Stimulated activated CD8-positive, alpha-beta memory T cell treated with anti-CD3 and anti-CD28 coated beads, Interleukin-7, amount 100 ng/mL, for 48 hours (primary cell): ENCODE results near the gene DUSP16.
A peak's percentile ranks its signal among the peaks of the same experiment; 100 is the strongest.

ENCODE experiments used
- DNase-seq, 2 donors: peaks; one replicate each; pipeline ENCODE4 v3.0.0-alpha.2; 2020; ENCODE audit warnings: low read depth in 1 of 2; ENCODE audit errors: extremely low read depth in 1 of 2

Gene DUSP16

DNA sequence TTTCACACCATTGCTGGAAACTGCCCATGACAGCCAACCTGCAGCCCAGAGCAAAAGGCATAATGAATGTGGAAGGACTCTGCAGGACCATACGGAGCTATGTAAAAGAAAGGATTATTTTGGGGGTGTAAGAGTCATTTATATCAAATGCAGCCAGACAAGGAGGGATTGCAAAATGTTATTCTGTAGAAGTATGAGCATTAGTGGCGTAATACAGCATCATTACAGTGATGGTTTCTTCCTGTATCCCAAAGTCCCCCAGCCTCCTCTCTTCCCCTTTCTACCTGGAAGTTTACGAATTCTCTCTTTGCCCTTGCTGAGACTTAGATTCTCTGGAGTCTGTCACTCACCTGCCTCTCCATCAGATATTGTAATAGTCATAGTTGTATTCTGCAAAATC is 115.9 kb downstream of the DUSP16 start:
- no peak for DNase-seq

DNA sequence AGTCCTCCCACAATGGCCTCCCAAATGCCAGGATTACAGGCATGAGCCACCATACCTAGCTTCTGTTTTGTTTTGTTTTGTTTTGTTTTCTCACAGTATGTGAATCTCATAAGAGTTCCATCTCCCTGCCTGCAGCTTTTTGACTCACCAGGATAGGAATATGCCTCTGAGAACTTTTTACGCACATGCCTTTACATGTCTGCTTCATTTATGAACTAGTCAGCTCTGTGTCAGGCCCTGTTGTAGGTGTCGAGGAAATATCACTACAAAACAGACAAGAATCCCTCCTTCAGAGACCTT is 116.8 kb downstream of the DUSP16 start:
- no peak for DNase-seq

DNA sequence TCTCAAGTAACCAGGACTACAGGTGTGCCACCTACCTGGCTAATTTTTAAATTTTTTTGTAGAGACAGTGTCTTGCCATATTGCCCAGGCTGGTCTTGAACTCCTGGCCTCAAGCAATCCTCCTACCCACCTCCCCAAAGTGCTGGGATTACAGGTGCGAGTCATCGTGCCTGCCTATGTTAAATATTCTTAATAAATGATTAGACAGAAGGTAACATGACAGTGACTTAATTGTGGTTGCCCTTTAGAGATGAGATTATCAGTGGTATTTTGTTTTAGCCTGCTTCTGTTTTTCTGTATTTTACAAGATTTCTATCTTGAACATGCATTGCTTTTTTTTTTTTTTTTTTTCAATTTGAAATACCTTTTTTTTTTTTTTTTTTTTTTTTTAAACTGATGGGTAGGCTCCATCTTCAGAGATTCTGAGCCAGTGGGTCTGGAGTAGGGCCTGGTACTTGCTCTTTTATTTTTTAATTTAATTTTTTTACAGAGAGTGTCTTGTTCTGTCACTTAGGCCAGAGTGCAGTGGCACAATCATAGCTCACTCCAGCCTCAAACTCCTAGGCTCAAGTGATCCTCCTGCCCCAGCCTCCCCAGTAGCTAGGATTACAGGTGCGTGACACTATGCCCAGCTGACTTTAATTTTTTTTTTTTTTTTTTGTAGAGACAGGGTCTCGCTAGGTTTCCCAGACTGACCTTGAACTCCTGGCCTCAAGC is 117.3 kb downstream of the DUSP16 start:
- DNase-seq = no peak

DNA sequence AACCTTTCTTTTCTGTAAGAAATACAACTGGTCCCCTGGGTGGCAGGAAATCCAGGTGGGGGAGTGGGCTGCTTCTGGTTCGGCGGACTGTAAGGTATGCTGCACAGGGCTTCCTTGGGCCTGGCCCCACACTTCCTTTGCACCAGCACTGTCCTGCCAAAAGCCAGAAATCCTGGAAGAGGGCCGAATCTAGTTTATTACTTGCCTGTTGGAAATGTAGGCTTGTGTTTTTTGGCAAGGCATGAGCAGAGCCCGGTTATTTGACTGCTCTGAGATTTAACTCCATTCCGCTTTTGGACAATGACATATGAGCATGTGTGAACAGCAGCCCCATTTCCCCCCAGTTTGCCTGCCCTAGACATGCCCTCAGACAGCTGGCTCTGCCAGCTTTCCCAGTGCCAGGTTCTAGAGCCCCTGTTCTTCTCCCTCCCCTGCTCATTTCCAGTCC is 119.2 kb downstream of the DUSP16 start:
- no peak for DNase-seq

DNA sequence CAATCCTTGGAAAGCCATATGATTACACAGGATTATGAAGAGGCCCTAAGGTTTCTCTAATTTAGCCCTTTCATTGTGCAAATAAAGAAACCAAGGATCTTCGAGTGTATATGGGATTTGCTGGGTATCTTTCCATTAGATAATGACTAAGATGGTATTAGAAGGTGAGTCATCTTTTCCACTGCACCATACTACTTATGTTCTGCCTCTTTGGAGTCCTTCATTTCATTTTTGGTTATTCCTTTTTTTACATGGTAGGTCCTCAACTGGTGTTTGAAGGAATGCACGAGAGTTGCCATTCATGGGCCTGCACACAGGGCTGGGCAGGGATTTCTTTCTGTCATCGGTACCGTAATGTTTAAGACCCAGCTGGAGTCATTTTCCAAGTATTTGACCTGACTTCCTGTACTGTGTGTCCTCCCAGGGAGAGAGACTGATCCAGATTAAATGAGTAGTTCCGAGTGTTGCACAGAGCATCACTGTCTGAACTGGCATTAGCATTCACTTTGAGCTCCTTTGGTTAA is 120.1 kb downstream of the DUSP16 start:
- no peak for DNase-seq

DNA sequence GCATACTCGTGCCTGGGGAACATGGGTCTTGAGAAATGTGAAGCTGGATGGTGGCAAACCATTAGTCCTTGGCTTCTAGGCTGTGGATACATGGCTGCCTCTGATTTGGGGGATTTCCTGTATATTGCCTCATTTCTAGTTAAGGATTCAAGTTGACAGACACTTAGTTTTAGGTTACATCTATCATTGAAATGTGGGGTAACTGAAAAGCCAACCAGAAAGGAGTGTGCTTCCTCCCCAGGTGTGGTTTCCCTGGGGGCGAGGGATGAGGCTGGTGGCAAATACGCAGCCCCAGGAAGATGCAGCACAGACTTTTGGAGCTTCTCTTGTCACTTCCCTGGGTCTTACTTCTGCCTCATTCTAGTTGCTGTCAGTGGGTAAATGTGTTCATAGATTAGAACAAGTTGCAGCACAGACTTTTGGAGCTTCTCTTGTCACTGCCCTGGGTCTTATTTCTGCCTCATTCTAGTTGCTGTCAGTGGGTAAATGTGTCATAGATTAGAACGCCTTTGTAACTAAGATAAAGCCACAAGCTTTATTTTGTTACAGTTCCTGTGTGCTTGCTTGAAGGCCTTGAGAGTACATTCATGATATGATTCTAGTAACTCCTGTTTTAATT is 120.7 kb downstream of the DUSP16 start:
- peak in 1 of 2 donors; percentile 45 for DNase-seq

DNA sequence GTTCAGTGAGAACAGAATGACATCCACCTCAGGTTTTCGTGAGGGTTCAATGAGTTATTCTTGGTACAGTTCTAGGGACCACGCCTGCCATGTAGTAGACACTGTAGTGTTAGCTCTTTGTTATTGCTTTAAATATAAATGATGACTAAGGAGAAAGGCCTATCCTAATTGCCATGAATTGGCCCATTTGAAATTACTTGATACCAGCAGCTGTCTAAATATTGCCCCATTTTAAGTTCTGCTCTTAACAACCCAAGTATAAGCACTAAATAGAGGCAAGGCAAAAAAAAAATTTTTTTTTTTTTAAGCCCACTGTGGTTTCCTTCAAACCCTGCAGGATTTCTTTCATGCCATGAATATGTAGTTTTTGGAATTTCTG is 121.2 kb downstream of the DUSP16 start:
- no peak for DNase-seq

DNA sequence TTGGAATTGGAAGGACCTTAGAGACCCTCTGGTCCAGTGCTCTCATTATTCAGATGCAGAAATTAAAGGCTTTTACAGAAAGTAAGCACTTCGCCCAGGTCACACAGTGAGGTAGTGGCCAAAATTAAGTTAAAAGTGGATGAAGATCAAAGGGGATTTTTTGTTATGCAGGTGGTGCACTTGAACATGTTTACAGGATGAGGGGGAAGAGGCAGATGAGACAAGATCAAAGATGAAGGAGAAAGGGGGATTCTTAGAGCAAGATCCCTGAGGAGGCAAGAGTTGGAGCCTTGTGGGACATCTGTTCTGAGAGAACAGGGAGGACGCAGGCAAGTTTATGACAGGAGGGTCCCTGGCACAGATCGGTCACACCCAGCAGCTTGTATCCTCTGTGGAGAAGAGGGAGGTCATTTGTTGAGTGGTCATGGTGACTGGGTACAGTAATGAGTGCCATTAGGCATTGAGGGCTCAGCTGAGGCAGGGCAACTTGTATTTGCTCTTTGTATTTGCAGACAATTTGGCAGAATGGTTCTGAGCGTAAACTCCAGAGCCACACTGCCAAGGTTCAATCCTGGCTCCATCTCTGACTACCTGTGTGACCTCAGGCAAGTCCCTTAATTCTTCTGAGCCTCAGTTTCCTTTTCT is 121.8 kb downstream of the DUSP16 start:
- DNase-seq = no peak

DNA sequence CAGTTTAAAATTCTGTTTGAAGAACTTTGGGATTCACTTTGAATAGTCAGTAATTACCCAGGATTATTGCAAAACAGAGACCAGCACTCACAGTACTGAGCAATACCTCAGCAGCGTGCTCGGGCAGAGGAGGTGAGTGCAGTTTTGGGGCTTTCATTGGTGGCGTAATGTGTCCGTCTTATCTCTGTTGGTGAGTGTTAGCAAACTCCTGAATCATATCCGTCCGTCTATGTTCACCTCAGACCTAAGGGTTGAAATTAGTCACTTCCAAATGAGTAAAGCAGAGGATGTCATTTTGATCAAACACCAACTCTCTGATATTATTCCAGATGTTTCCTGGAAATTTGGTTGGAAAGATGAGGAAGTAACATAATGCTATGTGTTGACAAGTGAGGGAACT is 123.0 kb downstream of the DUSP16 start:
- peak in 1 of 2 donors; percentile 78 for DNase-seq

DNA sequence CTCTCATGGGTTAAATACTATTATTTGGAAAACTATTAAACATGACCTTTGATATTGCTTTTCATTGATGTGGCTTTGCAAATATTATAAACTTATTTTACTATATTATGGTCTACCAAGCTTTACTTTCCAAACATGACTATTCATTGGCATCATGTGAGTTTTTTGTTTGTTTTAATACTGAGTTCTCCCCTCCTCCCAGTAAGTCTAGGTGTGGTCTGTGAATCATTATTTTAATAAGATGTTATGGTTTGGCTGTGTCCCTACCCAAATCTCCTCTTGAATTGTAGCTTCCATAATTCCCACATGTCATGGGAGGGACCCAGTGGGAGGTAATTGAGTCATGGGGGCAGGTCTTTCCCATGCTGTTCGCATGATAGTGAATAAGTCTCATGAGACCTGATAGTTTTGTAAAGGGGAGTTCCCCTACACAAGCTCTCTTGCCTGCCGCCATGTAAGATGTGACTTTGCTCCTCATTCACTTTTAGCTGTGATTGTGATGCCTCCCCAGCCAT is 125.8 kb downstream of the DUSP16 start:
- DNase-seq = no peak

DNA sequence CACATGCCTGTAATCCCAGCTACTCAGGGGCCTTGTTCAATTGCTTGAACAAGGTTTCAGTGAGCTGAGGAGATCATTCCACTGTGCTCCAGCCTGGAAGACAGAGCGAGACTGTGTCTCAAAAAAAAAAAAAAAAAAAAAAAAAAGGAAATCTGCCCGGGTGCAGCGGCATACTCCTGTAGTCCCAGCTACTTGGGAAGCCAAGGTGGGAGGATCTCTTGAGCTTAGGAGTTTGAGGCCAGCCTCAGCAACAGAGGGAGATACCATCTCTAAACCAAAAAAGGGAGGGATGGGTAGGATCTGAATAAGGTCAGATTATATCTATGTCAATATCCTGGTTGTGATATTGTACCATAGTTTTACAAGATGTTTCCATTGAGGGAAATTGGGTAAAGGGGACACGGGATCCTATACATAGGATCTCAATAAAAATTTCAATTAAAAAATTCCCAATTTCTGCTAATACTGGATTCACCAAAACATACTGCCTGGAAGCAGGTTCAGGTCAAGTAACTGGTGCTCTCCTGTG is 129.4 kb downstream of the DUSP16 start:
- no peak for DNase-seq

DNA sequence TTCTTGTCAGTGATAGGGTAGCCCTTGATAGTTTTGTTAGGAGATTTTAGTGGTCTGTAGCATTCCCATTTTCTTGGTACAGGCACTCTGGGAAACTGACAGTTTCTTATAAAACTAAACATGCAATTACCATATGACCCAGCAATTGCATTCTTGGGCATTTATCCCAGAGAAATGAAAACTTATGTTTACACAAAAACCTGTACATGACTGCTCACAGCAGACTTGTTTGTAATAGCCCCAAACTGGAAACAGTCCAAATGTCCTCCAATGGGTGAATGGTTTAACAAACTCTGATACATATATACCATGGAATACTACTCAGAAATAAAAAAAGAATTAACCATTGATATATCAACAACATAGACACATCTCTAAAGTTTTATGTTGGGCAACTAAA is 130.3 kb downstream of the DUSP16 start:
- DNase-seq = no peak

DNA sequence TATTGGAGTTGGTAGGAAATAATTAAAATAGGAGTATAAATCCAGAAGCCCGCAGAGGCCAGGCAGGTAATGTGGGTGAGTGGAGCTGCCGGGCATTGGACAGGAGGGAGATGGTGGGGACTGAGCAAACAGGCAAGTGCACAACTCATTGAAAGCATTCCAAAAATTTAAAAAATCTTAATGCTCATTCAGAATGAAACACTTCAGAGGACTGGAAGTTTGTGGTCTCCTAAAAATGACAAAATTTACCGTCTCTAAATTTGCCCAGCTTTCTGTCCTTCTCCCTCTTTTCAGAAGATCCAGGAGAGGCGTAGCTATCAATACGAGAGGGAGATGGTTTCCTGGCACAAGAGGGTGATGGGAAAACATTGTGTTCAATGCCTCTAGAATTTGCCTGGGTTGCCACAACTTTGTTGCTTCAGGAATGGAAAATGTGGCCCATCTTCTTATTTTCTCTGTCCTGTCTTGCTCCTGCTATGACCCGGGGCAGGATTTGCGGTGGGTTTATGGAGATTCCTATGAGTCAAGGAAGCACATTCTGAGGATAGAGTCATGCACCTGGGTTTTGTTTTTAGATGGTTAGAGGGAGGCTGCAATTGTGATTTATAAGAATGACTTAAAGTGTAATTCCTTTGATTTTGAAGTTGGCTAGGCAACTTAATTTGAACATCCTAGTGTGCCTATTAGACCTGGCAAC is 133.6 kb downstream of the DUSP16 start:
- DNase-seq = no peak

DNA sequence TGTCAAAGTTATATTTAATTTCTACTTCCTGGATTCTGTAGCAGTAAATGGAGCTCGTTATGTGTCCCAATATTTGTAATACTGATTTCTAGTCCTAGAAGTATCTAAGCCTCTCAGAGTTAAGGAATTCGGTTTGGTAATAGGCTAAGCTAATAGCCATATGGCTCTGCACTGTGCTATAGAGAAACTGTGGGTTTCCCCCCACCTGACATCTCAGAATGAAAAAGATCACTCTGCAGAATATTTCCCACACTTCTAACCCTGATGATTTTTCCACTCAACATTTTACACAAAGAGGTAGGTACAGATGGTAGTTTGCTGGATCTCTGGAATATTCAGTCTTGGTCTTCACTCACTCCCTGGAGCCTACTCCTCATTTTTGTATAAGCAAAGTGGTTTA is 134.6 kb downstream of the DUSP16 start:
- DNase-seq = no peak

DNA sequence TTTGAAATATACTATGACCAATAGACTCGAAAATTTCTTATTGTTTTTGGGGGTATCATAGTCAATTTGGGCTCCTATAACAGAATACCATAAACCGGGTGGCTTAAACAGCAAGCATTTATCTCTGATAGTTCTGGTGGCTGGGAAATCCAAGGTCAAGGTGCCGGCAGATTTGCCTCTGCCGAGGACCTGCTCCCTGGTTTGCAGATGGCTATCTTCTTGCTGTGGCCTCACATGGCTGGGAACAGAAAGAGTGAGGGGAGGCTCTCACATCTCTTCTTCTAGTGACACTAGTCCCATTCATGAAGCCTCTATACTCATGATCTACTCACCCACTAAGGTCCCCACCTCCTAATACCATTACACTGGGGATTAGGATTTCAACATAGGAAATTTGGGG is 135.1 kb downstream of the DUSP16 start:
- DNase-seq = no peak

DNA sequence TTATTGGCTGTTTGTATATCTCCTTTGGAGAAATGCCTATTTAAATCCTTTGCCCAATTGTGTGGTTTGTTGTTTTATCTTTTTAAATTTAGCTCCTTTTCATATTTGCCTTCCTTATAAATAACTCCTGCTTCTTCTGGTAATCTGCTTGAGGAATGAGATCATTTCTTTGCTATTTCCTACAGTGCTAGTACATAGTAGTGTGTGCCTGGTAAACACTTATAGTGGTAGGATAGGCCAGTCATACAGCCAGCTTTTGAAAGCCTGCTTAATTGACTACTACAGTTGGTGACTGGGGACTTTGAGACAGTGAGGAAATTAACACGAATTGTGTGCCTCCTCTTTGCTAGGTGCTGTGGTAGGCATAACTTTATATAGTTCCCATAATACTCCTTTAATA is 137.0 kb downstream of the DUSP16 start:
- DNase-seq = no peak

DNA sequence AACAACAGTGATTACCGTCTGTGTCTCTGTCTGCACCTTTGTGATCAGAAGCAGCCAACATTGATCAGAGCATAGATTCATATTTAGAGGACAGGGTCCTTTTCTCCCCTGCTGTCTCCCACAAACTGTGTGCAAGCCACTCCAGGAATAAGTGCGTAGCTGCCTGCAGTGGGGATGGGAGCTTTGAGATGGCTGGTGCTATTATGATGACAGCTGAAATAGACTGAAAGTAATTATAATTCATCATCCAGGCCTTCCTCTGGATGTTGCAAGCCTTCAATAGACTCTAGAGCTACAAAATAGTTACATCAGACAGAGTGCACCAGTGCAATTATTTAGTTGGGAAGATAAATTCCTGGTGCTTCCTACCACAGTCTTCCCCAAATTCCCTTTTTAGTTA is 137.7 kb downstream of the DUSP16 start:
- DNase-seq = no peak
